GM18861 (cell line): ENCODE measurements around the gene EIF2S1.

Experiments used
- ATAC-seq: cut with Tn5 transposase; IDR thresholded peaks from one replicate; pipeline ENCODE4 v1.9.1; 2021; ENCODE audit not compliant: unreplicated experiment

Gene EIF2S1

GRCh38 chr14:67432050-67432564 lies 72.0 kb downstream of the EIF2S1 start:
- no peak for ATAC-seq

DNA sequence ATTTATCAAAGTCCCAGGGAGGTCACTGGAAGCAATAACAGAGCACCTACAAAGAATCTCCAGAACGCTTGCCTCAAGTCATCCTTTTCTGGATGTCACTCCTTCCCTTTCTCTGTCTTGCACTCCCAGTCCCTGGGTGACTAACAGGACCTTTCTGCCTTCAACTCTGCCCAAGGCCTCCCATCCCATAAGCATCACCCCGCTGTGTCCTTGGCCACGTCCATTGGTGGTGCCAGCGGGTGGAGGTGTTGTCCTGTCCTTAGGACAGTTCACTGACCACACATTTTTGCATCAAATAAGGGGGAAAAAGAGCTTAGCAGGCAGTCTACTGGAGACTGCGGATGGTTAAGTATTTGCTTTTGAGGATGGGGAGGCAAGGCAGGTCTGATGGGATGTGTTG lies 75.5 kb downstream of the EIF2S1 start:
- no peak for ATAC-seq
